GM12892 (cell line): Measurements from ENCODE around the gene GPR132.

Experiments
- POLR2A ChIP-seq: IDR thresholded peaks from 2 replicates; pipeline ENCODE4 v1.6.1; 2011; ENCODE audit warnings: low read depth, low read length, control low read depth
- POLR2AphosphoS5 ChIP-seq: IDR thresholded peaks from 2 replicates; pipeline ENCODE4 v1.6.1; 2011; ENCODE audit warnings: low read depth, low read length, control low read depth
- TAF1 ChIP-seq: IDR thresholded peaks from 2 replicates; pipeline ENCODE4 v1.6.1; 2011; ENCODE audit warnings: low read depth, mild to moderate bottlenecking, control low read depth, low read length, borderline replicate concordance

DNA sequence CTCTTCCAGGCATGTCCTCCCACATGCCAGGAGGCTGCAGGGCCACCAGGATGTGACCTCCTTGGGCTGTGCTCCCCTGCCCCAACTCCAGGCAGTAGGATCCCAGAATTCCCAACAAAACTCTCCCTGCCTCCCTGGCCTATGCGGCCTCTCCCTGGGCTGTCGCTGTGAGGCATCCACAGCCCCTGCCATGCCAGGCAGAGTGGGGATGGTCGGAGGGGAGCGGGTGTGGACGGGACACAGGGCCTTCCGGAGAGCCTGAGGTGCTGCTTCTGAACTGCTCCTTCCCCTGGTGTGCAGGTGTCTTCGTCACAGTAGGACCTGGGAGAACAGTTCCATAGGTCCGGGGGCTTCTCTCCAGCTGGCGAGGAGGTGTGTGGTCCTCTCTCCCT, 18.3 kb downstream of the GPR132 start:
- TF ChIP-seq TAF1 (no peak), POLR2A (no peak), POLR2AphosphoS5 (no peak)
